Globus pallidus (tissue), 1 donor: ENCODE results near the gene MYL12B.

ENCODE experiments used
- DNase-seq: peaks from one replicate; pipeline ENCODE4 v3.0.0-alpha.2; 2015; ENCODE audit warnings: low spot score

The MYL12B gene

DNA sequence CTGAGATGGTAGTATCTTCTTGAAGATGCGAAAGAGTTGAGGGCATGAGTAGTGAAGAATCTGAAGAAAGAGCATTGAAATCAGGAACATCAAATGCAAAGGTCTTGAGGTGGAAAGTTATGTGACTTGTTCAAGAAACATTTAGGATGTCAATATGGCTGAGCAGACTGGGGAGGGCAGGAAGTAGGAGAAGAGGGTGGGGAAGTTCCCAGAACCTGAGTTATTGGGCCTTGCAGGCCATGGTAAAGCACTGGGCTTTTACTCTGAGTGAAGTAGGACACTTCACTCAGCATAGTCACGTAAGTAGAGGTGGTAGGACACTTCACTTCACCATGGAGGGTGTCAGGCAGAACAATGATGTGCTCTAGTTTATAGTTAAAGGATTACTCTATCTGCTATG lies 26.1 kb upstream of the MYL12B start:
- no peak for DNase-seq

DNA sequence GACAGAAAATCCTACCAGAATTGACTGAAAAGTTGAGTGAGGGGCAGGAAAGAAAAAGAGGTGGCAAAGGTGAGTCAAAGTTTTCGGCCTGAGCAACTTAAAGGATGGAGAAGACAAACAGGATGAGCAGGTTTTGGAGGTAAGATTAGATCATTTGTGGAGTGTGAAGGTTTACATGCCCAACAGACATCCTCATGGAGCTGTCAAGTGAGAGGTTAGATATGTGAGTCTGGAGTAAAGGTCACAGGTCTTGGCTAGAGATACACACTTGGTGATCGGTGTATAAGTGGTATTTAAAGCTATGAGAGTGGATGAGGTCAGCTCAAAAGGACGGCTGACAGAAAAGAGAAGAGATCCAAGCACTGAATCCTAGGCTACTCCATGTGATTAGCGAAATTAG lies 25.5 kb upstream of the MYL12B start:
- DNase-seq: no peak

DNA sequence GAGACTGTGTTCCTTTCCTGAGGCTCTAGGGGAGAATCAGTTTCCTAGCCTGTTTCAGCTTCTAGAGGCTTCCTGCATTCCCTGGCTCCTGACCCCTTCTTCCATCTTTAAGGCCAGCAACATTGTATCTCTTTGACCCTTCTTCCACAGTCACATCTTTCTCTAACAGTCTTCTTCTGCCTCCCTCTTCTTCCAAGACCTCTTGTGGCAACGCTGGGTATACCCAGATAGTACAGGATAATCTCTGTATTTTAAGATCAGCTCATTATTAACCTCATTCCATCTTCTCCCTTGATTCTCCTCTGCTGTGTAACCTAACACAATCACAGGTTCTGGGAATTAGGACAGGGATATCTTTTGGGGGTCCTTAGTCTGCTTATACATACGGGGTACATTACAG lies 23.2 kb upstream of the MYL12B start:
- DNase-seq: no peak

GRCh38 chr18:3245185-3245564 lies 16.8 kb upstream of the MYL12B start:
- DNase-seq: no peak

DNA sequence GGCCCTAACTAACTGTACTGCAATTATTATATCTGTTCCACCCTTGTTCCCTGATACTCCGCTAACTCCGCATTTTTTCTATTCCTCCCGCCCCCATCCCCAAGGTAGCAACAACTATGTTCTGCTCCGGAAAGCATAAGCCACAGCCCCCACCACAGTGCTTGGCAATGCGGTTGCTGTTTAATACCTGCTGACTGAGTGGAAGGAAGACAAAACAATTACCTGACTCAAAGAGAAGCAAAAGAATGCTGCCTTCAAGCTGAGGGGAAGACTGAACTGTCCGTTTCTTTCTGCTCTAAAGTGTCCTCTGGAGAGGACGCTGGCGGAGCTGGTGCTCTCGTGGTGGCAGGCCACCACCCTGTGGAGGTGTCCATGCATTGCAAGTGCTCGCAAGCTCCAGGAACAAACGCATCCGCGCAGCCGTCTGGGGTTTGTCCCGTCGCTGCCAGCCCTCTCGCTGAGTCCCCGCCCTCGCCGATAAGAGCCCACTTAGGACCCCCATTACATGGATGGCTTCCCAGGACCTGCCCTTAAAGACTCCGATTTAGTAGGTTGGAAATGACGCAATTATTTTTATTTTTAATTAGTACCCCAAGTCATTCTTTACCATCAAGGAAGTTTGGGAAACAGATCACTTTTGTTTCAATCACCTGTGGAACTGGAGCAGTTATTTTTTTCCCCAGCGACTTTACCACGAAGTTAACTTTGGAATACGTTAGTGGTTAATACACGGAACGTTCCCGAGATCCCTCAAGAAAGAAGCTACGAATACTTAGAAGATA lies 15.9 kb upstream of the MYL12B start:
- DNase-seq: peak; percentile 89

- DNase-seq: peak; percentile 61
Observed at GRCh38 chr18:3246635-3247239, 15.2 kb upstream of the MYL12B start.

DNA sequence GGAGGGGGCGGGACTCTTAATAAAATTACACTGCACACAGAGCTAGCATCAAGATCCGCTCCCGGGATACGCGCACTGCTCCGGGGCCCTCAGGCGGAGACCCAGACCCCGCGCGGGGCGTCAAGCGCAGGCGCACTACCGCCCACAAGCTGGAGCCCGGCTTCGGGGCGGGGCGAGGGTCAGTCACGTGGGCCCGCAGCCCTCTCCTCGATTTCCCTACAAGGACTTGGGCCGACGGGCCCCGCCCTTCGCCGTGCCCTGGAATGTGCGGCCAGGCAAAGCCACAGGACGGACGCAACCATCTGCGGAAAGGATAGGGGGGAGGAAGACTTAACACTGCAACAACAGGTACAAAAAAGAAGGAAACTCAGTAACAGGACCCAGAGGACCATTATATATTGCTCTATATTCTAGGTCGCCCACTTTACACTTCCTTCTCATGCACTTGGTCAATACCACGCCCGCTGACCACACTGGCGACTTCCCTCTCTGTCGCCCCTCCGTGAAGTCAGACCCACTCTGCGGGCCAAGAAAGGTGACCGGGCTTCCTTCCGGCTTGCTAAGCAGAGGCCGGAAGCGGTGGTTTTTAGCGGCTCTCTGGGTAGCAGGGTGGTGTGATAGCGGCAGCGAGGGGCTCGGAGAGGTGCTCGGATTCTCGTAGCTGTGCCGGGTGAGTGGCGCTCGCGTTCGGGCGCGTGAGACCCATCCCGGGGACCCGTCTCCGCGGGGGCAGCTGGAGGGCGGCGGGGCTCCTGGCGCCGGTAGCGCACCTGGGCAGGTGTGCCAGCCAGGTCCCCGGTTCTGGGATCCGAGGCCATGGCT lies 14.5 kb upstream of the MYL12B start, which contains the start of gene MYL12A:
MYL12A (plus strand) TSS at position 562 of the 822 bp plus-strand sequence. CDS start 5,447 bp downstream, outside the sequence.
- DNase-seq: peak; percentile 95

GRCh38 chr18:3248062-3248657 lies 13.8 kb upstream of the MYL12B start:
- DNase-seq: peak; percentile 31

GRCh38 chr18:3248658-3249359 lies 13.1 kb upstream of the MYL12B start:
- no peak for DNase-seq

- no peak for DNase-seq
Observed at GRCh38 chr18:3250237-3251107, 11.5 kb upstream of the MYL12B start.

- DNase-seq: no peak
Observed at GRCh38 chr18:3251249-3251962, 10.5 kb upstream of the MYL12B start.

DNA sequence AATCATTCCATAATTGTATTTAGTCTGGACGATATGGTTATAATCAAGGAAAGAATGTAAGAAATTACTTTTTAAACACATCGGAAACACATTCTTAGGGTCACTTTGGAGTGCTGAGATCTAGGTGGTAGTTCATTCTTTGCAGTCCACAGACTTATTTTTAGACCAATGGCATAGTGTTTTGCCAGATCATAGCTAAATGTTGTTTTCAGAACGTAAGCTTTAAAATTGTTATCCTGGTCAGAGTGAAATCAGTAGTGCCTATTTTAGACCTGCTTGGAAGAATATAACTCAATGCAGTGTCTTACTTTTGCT lies 10.0 kb upstream of the MYL12B start:
- DNase-seq: no peak

- DNase-seq: no peak
Observed at GRCh38 chr18:3252843-3253242, 9.1 kb upstream of the MYL12B start.

- no peak for DNase-seq
Observed at GRCh38 chr18:3254725-3255124, 7.2 kb upstream of the MYL12B start.

- no peak for DNase-seq
Observed at GRCh38 chr18:3255611-3256165, 6.2 kb upstream of the MYL12B start.

DNA sequence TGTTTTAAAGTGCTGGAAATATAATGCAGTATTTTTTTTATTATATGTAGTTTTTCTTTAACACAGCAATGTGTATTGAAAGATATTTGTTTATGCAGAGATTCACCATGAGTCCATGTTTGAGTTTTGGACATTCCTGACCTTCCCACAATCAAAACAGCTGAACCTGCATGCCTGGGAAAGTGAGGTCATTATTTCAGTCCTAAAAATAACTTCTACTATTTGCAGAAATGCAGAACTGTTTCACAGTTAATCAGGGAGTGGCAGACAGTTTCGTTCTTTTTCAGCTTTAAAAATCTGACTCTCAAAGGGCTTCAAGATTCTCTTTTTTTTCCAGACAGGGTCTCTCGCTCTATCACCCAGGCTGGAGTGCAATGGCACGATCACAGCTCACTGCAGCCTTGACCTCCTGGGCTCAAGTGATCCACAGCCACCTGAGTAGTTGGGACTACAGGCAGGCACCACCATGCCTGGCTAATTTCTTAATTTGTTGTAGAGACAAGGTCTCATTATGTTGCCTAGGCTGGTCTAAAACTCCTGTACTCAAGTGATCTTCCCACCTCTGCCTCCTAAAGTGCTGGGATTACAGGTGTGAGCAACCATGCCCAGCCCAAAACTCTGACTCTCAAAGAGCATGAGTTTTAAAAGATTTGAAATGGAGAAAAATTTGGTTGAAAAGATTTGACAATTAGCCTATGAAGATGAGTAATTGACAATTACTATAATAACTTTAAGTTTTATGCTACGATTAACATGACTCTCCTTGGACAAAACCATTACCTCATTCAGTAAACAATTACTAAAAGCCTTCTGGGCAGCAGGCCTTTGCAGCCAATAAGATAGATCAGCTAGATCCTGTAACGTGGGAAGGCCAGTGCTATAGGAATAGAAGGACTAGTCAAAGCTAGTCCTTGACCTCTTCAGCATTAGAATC lies 5.0 kb upstream of the MYL12B start:
- no peak for DNase-seq

- DNase-seq: no peak
Observed at GRCh38 chr18:3257627-3258120, 4.3 kb upstream of the MYL12B start.

- DNase-seq: no peak
Observed at GRCh38 chr18:3260995-3261372, 949 bp upstream of the MYL12B start.
